GM12874 (cell line): ENCODE measurements around the gene KRTAP5-7.

Experiments used
- CTCF ChIP-seq: IDR thresholded peaks from 2 replicates; pipeline ENCODE4 v1.5.1; 2011; ENCODE audit warnings: low read depth, mild to moderate bottlenecking, control low read depth, low read length, moderate library complexity; ENCODE audit not compliant: insufficient read depth

Gene KRTAP5-7

GRCh38 chr11:71499125-71499524 is 27.9 kb upstream of the KRTAP5-7 start:
- TF ChIP-seq CTCF: no peak

GRCh38 chr11:71499546-71499945 is 27.5 kb upstream of the KRTAP5-7 start:
- no peak for TF ChIP-seq CTCF

- no peak for TF ChIP-seq CTCF
Observed at GRCh38 chr11:71500601-71501021, 26.5 kb upstream of the KRTAP5-7 start.

- no peak for TF ChIP-seq CTCF
Observed at GRCh38 chr11:71501071-71501985, 25.7 kb upstream of the KRTAP5-7 start.

- no peak for TF ChIP-seq CTCF
Observed at GRCh38 chr11:71502026-71502425, 25.0 kb upstream of the KRTAP5-7 start.

- no peak for TF ChIP-seq CTCF
Observed at GRCh38 chr11:71502871-71503435, 24.1 kb upstream of the KRTAP5-7 start.

- no peak for TF ChIP-seq CTCF
Observed at GRCh38 chr11:71504531-71504930, 22.5 kb upstream of the KRTAP5-7 start.
